IMR-90 (cell line): Measurements from ENCODE around the gene TEDDM1. TPM values are rescaled to one million over a fixed set of nuclear protein-coding genes. Genes with fewer than 3 reads are reported as not detected.

Source experiments
- ATAC-seq: fragments of 200-7000 bp; cut with Tn5 transposase; 2 replicates; pipeline ENCODE4 v1.9.1; 2020; ENCODE audit warnings: low read depth, mild to moderate bottlenecking, moderate library complexity
- BruUV-seq: library from RNA; stranded (reverse); fragments of 400-500 nt; replicated peaks from 2 replicates; lab custom pipeline; 2021; lab: Mats Ljungman, UMichigan
- CTCF ChIA-PET: fragments of 300-600 bp; formaldehyde crosslinking; extraction: SDS; loops from one replicate; lab custom pipeline; 2021; ENCODE audit warnings: antibody characterized with exemption; lab: Yijun Ruan, JAX
- POLR2A ChIA-PET: fragments of 300-600 bp; sonication (Branson Sonifier 250); formaldehyde crosslinking; loops from one replicate; lab custom pipeline; 2022; ENCODE audit warnings: antibody characterized with exemption; ENCODE audit not compliant: unreplicated experiment; lab: Charles Lee
- DNase-seq: peaks from one replicate; pipeline ENCODE4 v3.0.0; 2013
- H2AFZ ChIP-seq: replicated peaks from 2 replicates; pipeline ENCODE3; 2013; ENCODE audit warnings: low read length, mild to moderate bottlenecking; ENCODE audit not compliant: poor library complexity
- H2AK5ac ChIP-seq: 2 replicates; pipeline ENCODE4 v1.6.1; 2013; ENCODE audit warnings: low read depth, low read length, inconsistent platforms
- H2AK9ac ChIP-seq: replicated peaks from 2 replicates; pipeline ENCODE3; 2013; ENCODE audit warnings: mild to moderate bottlenecking, low read depth, low read length, moderate library complexity; ENCODE audit not compliant: poor library complexity
- H2BK120ac ChIP-seq: 2 replicates; pipeline ENCODE4 v1.6.1; 2013; ENCODE audit warnings: low read depth, low read length, inconsistent platforms
- H2BK15ac ChIP-seq: 3 replicates; pipeline ENCODE4 v1.6.1; 2013; ENCODE audit warnings: low read depth, low read length, inconsistent platforms
- H2BK20ac ChIP-seq: 2 replicates; pipeline ENCODE4 v1.6.1; 2013; ENCODE audit warnings: low read depth, mild to moderate bottlenecking, inconsistent platforms, low read length, moderate library complexity
- H2BK5ac ChIP-seq: 2 replicates; pipeline ENCODE4 v1.6.1; 2013; ENCODE audit warnings: mild to moderate bottlenecking, low read depth, low read length, inconsistent platforms; ENCODE audit not compliant: poor library complexity, severe bottlenecking
- H3K14ac ChIP-seq: replicated peaks from 2 replicates; pipeline ENCODE4 v1.6.1; 2013; ENCODE audit warnings: low read depth, low read length, inconsistent platforms
- H3K18ac ChIP-seq: 2 replicates; pipeline ENCODE4 v1.6.1; 2013; ENCODE audit warnings: low read depth, low read length, control low read depth
- H3K23ac ChIP-seq: 2 replicates; pipeline ENCODE4 v1.6.1; 2013; ENCODE audit warnings: low read depth, low read length, inconsistent platforms
- H3K27ac ChIP-seq: 2 replicates; pipeline ENCODE4 v1.5.1; 2013; ENCODE audit warnings: mild to moderate bottlenecking, control low read depth, low read length; ENCODE audit not compliant: insufficient read depth
- H3K27me3 ChIP-seq: 2 replicates; pipeline ENCODE4 v1.6.1; 2013; ENCODE audit warnings: low read length; ENCODE audit not compliant: control insufficient read depth, insufficient read depth
- H3K36me3 ChIP-seq: 2 replicates; pipeline ENCODE4 v1.6.1; 2013; ENCODE audit warnings: low read length, mixed read lengths; ENCODE audit not compliant: control insufficient read depth, insufficient read depth
- H3K4ac ChIP-seq: 2 replicates; pipeline ENCODE4 v1.6.1; 2013; ENCODE audit warnings: low read depth, low read length, inconsistent platforms
- H3K4me1 ChIP-seq: 2 replicates; pipeline ENCODE4 v1.6.1; 2013; ENCODE audit warnings: low read length, mixed read lengths; ENCODE audit not compliant: control insufficient read depth, insufficient read depth
- H3K4me2 ChIP-seq: 2 replicates; pipeline ENCODE4 v1.6.1; 2013; ENCODE audit warnings: low read depth, mild to moderate bottlenecking, control low read depth, low read length, moderate library complexity
- H3K4me3 ChIP-seq: 2 replicates; pipeline ENCODE4 v1.5.1; 2013; ENCODE audit warnings: low read depth, mild to moderate bottlenecking, control low read depth, low read length, moderate library complexity; ENCODE audit not compliant: insufficient read depth
- H3K56ac ChIP-seq: 2 replicates; pipeline ENCODE4 v1.6.1; 2013; ENCODE audit warnings: low read length, inconsistent platforms; ENCODE audit not compliant: insufficient read depth; ENCODE audit errors: extremely low read depth
- H3K79me1 ChIP-seq, 2 experiments: 2 replicates each; pipeline ENCODE4 v1.6.1; 2013; ENCODE audit warnings: low read length in 2 of 2, inconsistent platforms in 1 of 2, low read depth in 1 of 2
- H3K9ac ChIP-seq: 2 replicates; pipeline ENCODE4 v1.6.1; 2013; ENCODE audit warnings: low read depth, low read length, control low read depth
- H3K9me1 ChIP-seq: 2 replicates; pipeline ENCODE4 v1.6.1; 2013; ENCODE audit warnings: low read length, inconsistent platforms; ENCODE audit not compliant: insufficient read depth
- H3K9me3 ChIP-seq: 2 replicates; pipeline ENCODE4 v1.6.1; 2013; ENCODE audit warnings: low read length; ENCODE audit not compliant: control insufficient read depth, insufficient read depth
- H4K20me1 ChIP-seq: 2 replicates; pipeline ENCODE4 v1.6.1; 2013; ENCODE audit warnings: low read length, inconsistent platforms; ENCODE audit not compliant: insufficient read depth
- H4K5ac ChIP-seq: 2 replicates; pipeline ENCODE4 v1.6.1; 2013; ENCODE audit warnings: mild to moderate bottlenecking, low read depth, low read length, control low read depth
- H4K8ac ChIP-seq, 2 experiments: 2 replicates each; pipeline ENCODE4 v1.6.1; 2013; ENCODE audit warnings: low read depth in 2 of 2, low read length in 2 of 2, control low read depth in 1 of 2, inconsistent platforms in 1 of 2
- H4K91ac ChIP-seq: 2 replicates; pipeline ENCODE4 v1.6.1; 2013; ENCODE audit warnings: low read depth, low read length, inconsistent platforms; ENCODE audit not compliant: insufficient read depth
- CEBPB ChIP-seq: IDR thresholded peaks from 2 replicates; pipeline ENCODE4 v1.6.1; 2012; ENCODE audit warnings: low read depth, low read length, improper control_type of control experiment
- FOS ChIP-seq: fragments of 150-350 bp; IDR thresholded peaks from 2 replicates; pipeline ENCODE4 v1.6.1; 2016; ENCODE audit warnings: low read depth, low read length
- MAZ ChIP-seq: IDR thresholded peaks from 2 replicates; pipeline ENCODE4 v1.6.1; 2012; ENCODE audit warnings: low read depth, mild to moderate bottlenecking, low read length, improper control_type of control experiment, moderate library complexity, borderline replicate concordance
- NFE2L2 ChIP-seq: fragments of 150-350 bp; IDR thresholded peaks from 2 replicates; pipeline ENCODE4 v1.6.1; 2016; ENCODE audit warnings: low read depth, mild to moderate bottlenecking, low read length
- POLR2A ChIP-seq: IDR thresholded peaks from 2 replicates; pipeline ENCODE4 v1.6.1; 2012; ENCODE audit warnings: mild to moderate bottlenecking, low read depth, low read length
- RAD21 ChIP-seq: IDR thresholded peaks from 2 replicates; pipeline ENCODE4 v1.6.1; 2012; ENCODE audit warnings: low read length, improper control_type of control experiment
- RCOR1 ChIP-seq: IDR thresholded peaks from 2 replicates; pipeline ENCODE4 v1.6.1; 2012; ENCODE audit warnings: mild to moderate bottlenecking, low read length, improper control_type of control experiment; ENCODE audit not compliant: insufficient replicate concordance
- RFX5 ChIP-seq: IDR thresholded peaks from 2 replicates; pipeline ENCODE4 v1.8.0; 2012; ENCODE audit warnings: low read depth, mild to moderate bottlenecking, low read length, moderate library complexity
- SMC3 ChIP-seq: fragments of 150-350 bp; IDR thresholded peaks from 2 replicates; pipeline ENCODE4 v1.6.1; 2016; ENCODE audit warnings: low read depth, mild to moderate bottlenecking, antibody characterized with exemption, low read length, moderate library complexity
- dilution Hi-C: fragments of 300-500 bp; cut with HindIII; formaldehyde crosslinking; loops from one replicate; pipeline ENCODE4 v1.14.3; 2018; ENCODE audit warnings: low sequenced_read_pairs; ENCODE audit not compliant: unreplicated experiment
- in situ Hi-C: fragments of 300-500 bp; cut with MboI; formaldehyde crosslinking; loops from 3 replicates; pipeline ENCODE4 v1.14.3; 2019; ENCODE audit warnings: low sequenced_read_pairs, inconsistent platforms, mixed read lengths
- intact Hi-C: fragments of 100-400 bp; cut with micrococcal nuclease; formaldehyde crosslinking; loops from 2 replicates; pipeline ENCODE4 v1.10.0; 2022
- polyA plus RNA-seq, 3 experiments: library from polyadenylated mRNA; depleted of rRNA; stranded (reverse); fragments of >200 nt; gene quantifications; 2 replicates each; pipeline ENCODE4 v1.2.3, GENCODE V29; 2012; ENCODE audit warnings: low replicate concordance in 1 of 3
- total RNA-seq: library from RNA; depleted of rRNA; stranded (reverse); fragments of >200 nt; gene quantifications from 2 replicates; pipeline ENCODE4 v1.2.3, GENCODE V29; 2012
- TF ChIP-seq, protein P1 (sequence below): fragments of 150-350 bp; IDR thresholded peaks from 2 replicates; pipeline ENCODE4 v1.6.1; 2017; ENCODE audit warnings: mild to moderate bottlenecking, antibody characterized with exemption, low read length, low read depth

The TEDDM1 gene
- total and polyA plus RNA-seq, 2 of the 4 experiments (the other 2 are of a cell fraction), result not detected

- no peak overlapping the region for H4K8ac ChIP-seq
- in situ Hi-C loops (no loop called here), intact Hi-C loops (no loop called here), dilution Hi-C loops (no loop called here)
- H2AFZ ChIP-seq, result no peak overlapping the region
- H2AK5ac ChIP-seq, result no peak overlapping the region
- H3K14ac ChIP-seq, result no peak overlapping the region
- H3K23ac ChIP-seq, result no peak overlapping the region
- no peak overlapping the region for H3K27ac ChIP-seq
- no peaks in the 10 kb centered on the region for H3K4me1 ChIP-seq
- H4K5ac ChIP-seq, result no peak overlapping the region
- H3K4ac ChIP-seq, result no peak overlapping the region
- H3K36me3 ChIP-seq, result peaks cover under 1% of the 10 kb centered on the region
- POLR2A ChIA-PET, result no interaction called here
- H3K4me3 ChIP-seq, result no peak overlapping the region
- no peak overlapping the region for H4K91ac ChIP-seq
- no peak for DNase-seq
- peaks cover 2% of the 10 kb centered on the region for H3K27me3 ChIP-seq
- BruUV-seq, result no TSS peak
- no peak overlapping the region for H3K56ac ChIP-seq
- CTCF ChIA-PET, result no interaction called here
- H2BK20ac ChIP-seq, result no peak overlapping the region
- H2BK5ac ChIP-seq, result no peak overlapping the region
- no peak overlapping the region for H2AK9ac ChIP-seq
- ATAC-seq, result no peak
- no peaks in the 10 kb centered on the region for H4K20me1 ChIP-seq
- H3K4me2 ChIP-seq, result no peak overlapping the region
- no peak overlapping the region for H2BK15ac ChIP-seq
- no peak overlapping the region for H3K18ac ChIP-seq
- TF ChIP-seq MAZ, result no peak
- no peak for TF ChIP-seq FOS
- TF ChIP-seq RCOR1, result no peak
- TF ChIP-seq CEBPB, result no peak
- TF ChIP-seq POLR2A, result no peak
- no peak for TF ChIP-seq NFE2L2
- no peak for TF ChIP-seq SMC3
- TF ChIP-seq, protein P1, sequence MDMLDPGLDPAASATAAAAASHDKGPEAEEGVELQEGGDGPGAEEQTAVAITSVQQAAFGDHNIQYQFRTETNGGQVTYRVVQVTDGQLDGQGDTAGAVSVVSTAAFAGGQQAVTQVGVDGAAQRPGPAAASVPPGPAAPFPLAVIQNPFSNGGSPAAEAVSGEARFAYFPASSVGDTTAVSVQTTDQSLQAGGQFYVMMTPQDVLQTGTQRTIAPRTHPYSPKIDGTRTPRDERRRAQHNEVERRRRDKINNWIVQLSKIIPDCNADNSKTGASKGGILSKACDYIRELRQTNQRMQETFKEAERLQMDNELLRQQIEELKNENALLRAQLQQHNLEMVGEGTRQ, result no peak
- no peak for TF ChIP-seq RFX5
- TF ChIP-seq RAD21, result no peak
- H3K9ac ChIP-seq, result no peak overlapping the region
- H3K79me1 ChIP-seq, result no peaks in the 10 kb centered on the region
- H3K9me1 ChIP-seq, result peaks cover under 1% of the 10 kb centered on the region; the same call in 1 of the 2 replicates
- H2BK120ac ChIP-seq, result no peak overlapping the region
- H3K9me3 ChIP-seq, result no peaks in the 10 kb centered on the region
Observed at GRCh38 chr1:182376936-182377574, 23.4 kb downstream of the TEDDM1 start.
